Upper lobe of right lung (tissue), 1 donor: ENCODE data around the gene ARID1B. TPM values are rescaled to one million over a fixed set of nuclear protein-coding genes. Genes with fewer than 3 reads are reported as not detected.

Source experiments
- ATAC-seq: fragments of 200-7000 bp; cut with Tn5 transposase; one replicate; pipeline ENCODE4 v1.9.1; 2020; ENCODE audit warnings: mild to moderate bottlenecking, moderate library complexity
- DNase-seq: peaks from one replicate; pipeline ENCODE4 v3.0.0-alpha.2; 2020
- H3K27ac ChIP-seq: fragments of 200-600 bp; one replicate; pipeline ENCODE4 v1.8.0; 2022
- H3K27me3 ChIP-seq: fragments of 200-600 bp; one replicate; pipeline ENCODE4 v1.8.0; 2022; ENCODE audit warnings: mild to moderate bottlenecking
- H3K36me3 ChIP-seq: fragments of 200-600 bp; one replicate; pipeline ENCODE4 v1.8.0; 2022
- H3K4me1 ChIP-seq: fragments of 200-600 bp; one replicate; pipeline ENCODE4 v1.8.0; 2022
- H3K4me3 ChIP-seq: fragments of 200-600 bp; one replicate; pipeline ENCODE4 v1.8.0; 2022; ENCODE audit warnings: mild to moderate bottlenecking
- H3K9me3 ChIP-seq: fragments of 200-600 bp; one replicate; pipeline ENCODE4 v1.8.0; 2022
- CTCF ChIP-seq: fragments of 200-600 bp; IDR thresholded peaks from one replicate; pipeline ENCODE4 v1.8.0; 2022; ENCODE audit warnings: antibody characterized with exemption
- intact Hi-C: fragments of 100-400 bp; cut with DNase I; formaldehyde crosslinking; loops from one replicate; pipeline ENCODE4 v1.11.0; 2022
- total RNA-seq: library from RNA; stranded (reverse); fragmentation: NEBNext Ultra II Directional; extraction: Animal tissue kit (Norgen Biotek cat#: 25700); gene quantifications from one replicate; pipeline ENCODE4 v1.2.1, GENCODE V29; 2021
- donor health status: DM: no; HTN: yes; CAD: no; lungs with severe emphysema.

ARID1B gene
- total RNA-seq, 1 donor from 2014 or later, result 80.4 TPM

- TF ChIP-seq CTCF, result no peak
- no peak for DNase-seq
- Histone ChIP-seq H3K27ac (no peak overlapping the region), H3K4me3 (no peak overlapping the region), H3K27me3 (no peaks in the 10 kb centered on the region), H3K9me3 (no peaks in the 10 kb centered on the region), H3K4me1 (peaks cover 32% of the 10 kb centered on the region), H3K36me3 (no peaks in the 10 kb centered on the region)
- intact Hi-C loops, result no loop called here
- peak; percentile 53 for ATAC-seq
These were observed 87.9 kb downstream of the ARID1B start for GRCh38 chr6:156865019-156865629.

- no peak overlapping the region for H3K4me3 ChIP-seq
- H3K4me1 ChIP-seq, result peaks cover 43% of the 10 kb centered on the region
- H3K27ac ChIP-seq, result peak overlapping the region; percentile 8
- no peaks in the 10 kb centered on the region for H3K9me3 ChIP-seq
- TF ChIP-seq CTCF, result no peak
- H3K36me3 ChIP-seq, result no peaks in the 10 kb centered on the region
- intact Hi-C loops, result no loop called here
- no peaks in the 10 kb centered on the region for H3K27me3 ChIP-seq
- ATAC-seq, result peak; percentile 66
- DNase-seq, result no peak
These were observed 89.2 kb downstream of the ARID1B start for GRCh38 chr6:156866220-156867015.

GRCh38 chr6:156867121-156867520 is 89.9 kb downstream of the ARID1B start:
- no peak for TF ChIP-seq CTCF
- ATAC-seq (no peak), DNase-seq (no peak)
- Histone ChIP-seq H3K4me3 (no peak overlapping the region), H3K9me3 (no peaks in the 10 kb centered on the region), H3K4me1 (peaks cover 47% of the 10 kb centered on the region), H3K27ac (no peak overlapping the region), H3K27me3 (no peaks in the 10 kb centered on the region), H3K36me3 (no peaks in the 10 kb centered on the region)
- intact Hi-C loops, result no loop called here

- Histone ChIP-seq H3K4me1 (peaks cover 47% of the 10 kb centered on the region), H3K27ac (no peak overlapping the region), H3K36me3 (no peaks in the 10 kb centered on the region), H3K4me3 (no peak overlapping the region), H3K27me3 (no peaks in the 10 kb centered on the region), H3K9me3 (no peaks in the 10 kb centered on the region)
- DNase-seq (no peak), ATAC-seq (no peak)
- TF ChIP-seq CTCF, result no peak
- intact Hi-C loops, result no loop called here
These were observed 91.2 kb downstream of the ARID1B start for GRCh38 chr6:156868385-156868784.

- ATAC-seq, result peak; percentile 36
- Histone ChIP-seq H3K4me1 (peaks cover 47% of the 10 kb centered on the region), H3K27ac (no peak overlapping the region)
These were observed 92.8 kb downstream of the ARID1B start for GRCh38 chr6:156869980-156870398.

More at GRCh38 chr6:156869980-156870398, 92.8 kb downstream of the ARID1B start:
- no peaks in the 10 kb centered on the region for H3K27me3 ChIP-seq
- H3K9me3 ChIP-seq, result no peaks in the 10 kb centered on the region
- H3K4me3 ChIP-seq, result no peak overlapping the region
- no peak for TF ChIP-seq CTCF
- intact Hi-C loops, result no loop called here
- H3K36me3 ChIP-seq, result no peaks in the 10 kb centered on the region
- no peak for DNase-seq
